Type B pancreatic cell (in vitro differentiated cells): ENCODE results near the gene DTWD1. TPM values are rescaled to one million over a fixed set of nuclear protein-coding genes. Genes with fewer than 3 reads are reported as not detected.
"Not testable (repeated sequence)": the region's sequence is repeated elsewhere in the genome, so short reads cannot be mapped to it uniquely, and the experiment has no call there.

ENCODE experiments used
- DNase-seq: peaks from one replicate; pipeline ENCODE4 v3.0.0; 2021; ENCODE audit warnings: mixed read lengths; ENCODE audit not compliant: unreplicated experiment; ENCODE audit errors: extremely low spot score
- H3K27ac Mint-ChIP-seq: 2 replicates; pipeline ENCODE4 v1.8.0; 2021; ENCODE audit warnings: mild to moderate bottlenecking, mixed read lengths
- H3K27me3 Mint-ChIP-seq: 2 replicates; pipeline ENCODE4 v1.8.0; 2021; ENCODE audit warnings: mixed read lengths
- H3K36me3 Mint-ChIP-seq: 2 replicates; pipeline ENCODE4 v1.8.0; 2021; ENCODE audit warnings: mixed read lengths
- H3K4me1 Mint-ChIP-seq: one replicate; pipeline ENCODE4 v1.8.0; 2021; ENCODE audit warnings: mixed read lengths; ENCODE audit not compliant: unreplicated experiment
- H3K4me3 Mint-ChIP-seq: 2 replicates; pipeline ENCODE4 v1.8.0; 2021; ENCODE audit warnings: mild to moderate bottlenecking, mixed read lengths
- H3K9me3 Mint-ChIP-seq: 2 replicates; pipeline ENCODE4 v1.8.0; 2021; ENCODE audit warnings: mixed read lengths
- CTCF ChIP-seq: fragments of 200-600 bp; sonication (generic); conservative IDR thresholded peaks from 2 replicates; pipeline ENCODE4 v1.5.0; 2021; ENCODE audit warnings: antibody characterized with exemption, mild to moderate bottlenecking
- total RNA-seq: library from RNA; stranded (reverse); gene quantifications from 2 replicates; pipeline ENCODE4 v1.2.1, GENCODE V29; 2021; ENCODE audit warnings: low replicate concordance

DTWD1 gene
- total RNA-seq, 1 donor from 2014 or later, result 33.2 TPM

GRCh38 chr15:49605588-49605987, 15.3 kb upstream of the DTWD1 start:
- Mint-ChIP-seq H3K9me3 (peaks cover 14% of the 10 kb centered on the region), H3K27me3 (no peaks in the 10 kb centered on the region), H3K4me1 (no peaks in the 10 kb centered on the region), H3K4me3 (no peak overlapping the region), H3K27ac (no peak overlapping the region), H3K36me3 (peaks cover 4% of the 10 kb centered on the region)
- no peak for DNase-seq
- no peak for TF ChIP-seq CTCF

- Mint-ChIP-seq H3K9me3 (peaks cover 10% of the 10 kb centered on the region), H3K4me3 (no peak overlapping the region), H3K27me3 (no peaks in the 10 kb centered on the region), H3K36me3 (peaks cover 4% of the 10 kb centered on the region), H3K4me1 (no peaks in the 10 kb centered on the region), H3K27ac (no peak overlapping the region)
- DNase-seq, result no peak
- no peak for TF ChIP-seq CTCF
Measured at GRCh38 chr15:49606594-49606993, 14.3 kb upstream of the DTWD1 start.

GRCh38 chr15:49610157-49610918, 10.5 kb upstream of the DTWD1 start:
- DNase-seq, result no peak
- Mint-ChIP-seq H3K4me3 (no peak overlapping the region), H3K4me1 (no peaks in the 10 kb centered on the region), H3K9me3 (peaks cover 5% of the 10 kb centered on the region), H3K27ac (no peak overlapping the region), H3K27me3 (no peaks in the 10 kb centered on the region), H3K36me3 (peaks cover 14% of the 10 kb centered on the region)
- no peak for TF ChIP-seq CTCF

- not testable (repeated sequence) for DNase-seq, H3K4me1 Mint-ChIP-seq, H3K9me3 Mint-ChIP-seq, H3K4me3 Mint-ChIP-seq, H3K27ac Mint-ChIP-seq, H3K27me3 Mint-ChIP-seq
- peaks cover 17% of the 10 kb centered on the region for H3K36me3 Mint-ChIP-seq
Measured at GRCh38 chr15:49612240-49612639, 8.6 kb upstream of the DTWD1 start.

- peak overlapping the region; percentile 97 for H3K4me3 Mint-ChIP-seq
- H3K4me1 Mint-ChIP-seq, result peaks cover 19% of the 10 kb centered on the region
- no peak for TF ChIP-seq CTCF
- H3K27ac Mint-ChIP-seq, result no peak overlapping the region
- H3K27me3 Mint-ChIP-seq, result no peaks in the 10 kb centered on the region
- H3K9me3 Mint-ChIP-seq, result peaks cover 15% of the 10 kb centered on the region
- no peak for DNase-seq
- H3K36me3 Mint-ChIP-seq, result peaks cover 33% of the 10 kb centered on the region
Measured at GRCh38 chr15:49619226-49619625, 1.6 kb upstream of the DTWD1 start.

GRCh38 chr15:49620199-49620598, 649 bp upstream of the DTWD1 start:
- peaks cover 19% of the 10 kb centered on the region for H3K4me1 Mint-ChIP-seq
- H3K27ac Mint-ChIP-seq, result peak overlapping the region; percentile 98
- H3K9me3 Mint-ChIP-seq, result peaks cover 14% of the 10 kb centered on the region
- no peaks in the 10 kb centered on the region for H3K27me3 Mint-ChIP-seq
- peaks cover 31% of the 10 kb centered on the region for H3K36me3 Mint-ChIP-seq
- no peak for DNase-seq
- peak overlapping the region; percentile 97 for H3K4me3 Mint-ChIP-seq
- TF ChIP-seq CTCF, result peak; percentile 46
